Central memory CD4-positive, alpha-beta T cell (primary cell): Measurements from ENCODE around the gene PPM1L.

Experiments used
- DNase-seq: peaks from one replicate; pipeline ENCODE4 v3.0.0; 2022

The PPM1L gene

DNA sequence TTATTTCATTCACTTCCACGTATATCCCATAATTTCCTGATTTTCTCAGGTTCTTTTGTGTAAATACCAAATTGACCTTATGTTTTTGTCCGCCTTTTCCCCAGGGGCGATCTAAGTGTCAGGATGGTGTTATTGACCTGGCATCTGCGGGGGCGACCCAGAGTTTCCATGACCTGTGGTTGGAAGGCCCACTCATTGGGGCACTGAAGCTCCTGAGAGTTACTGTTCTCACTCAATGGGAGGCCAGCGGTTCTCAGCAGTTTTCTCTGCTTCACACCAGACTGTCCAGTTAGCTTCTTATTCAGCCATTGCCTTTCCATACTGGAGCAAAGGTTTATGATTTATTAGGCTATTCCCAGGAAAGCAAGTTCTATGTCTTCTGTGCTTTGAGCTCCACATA is 295.8 kb downstream of the PPM1L start:
- DNase-seq, result no peak

DNA sequence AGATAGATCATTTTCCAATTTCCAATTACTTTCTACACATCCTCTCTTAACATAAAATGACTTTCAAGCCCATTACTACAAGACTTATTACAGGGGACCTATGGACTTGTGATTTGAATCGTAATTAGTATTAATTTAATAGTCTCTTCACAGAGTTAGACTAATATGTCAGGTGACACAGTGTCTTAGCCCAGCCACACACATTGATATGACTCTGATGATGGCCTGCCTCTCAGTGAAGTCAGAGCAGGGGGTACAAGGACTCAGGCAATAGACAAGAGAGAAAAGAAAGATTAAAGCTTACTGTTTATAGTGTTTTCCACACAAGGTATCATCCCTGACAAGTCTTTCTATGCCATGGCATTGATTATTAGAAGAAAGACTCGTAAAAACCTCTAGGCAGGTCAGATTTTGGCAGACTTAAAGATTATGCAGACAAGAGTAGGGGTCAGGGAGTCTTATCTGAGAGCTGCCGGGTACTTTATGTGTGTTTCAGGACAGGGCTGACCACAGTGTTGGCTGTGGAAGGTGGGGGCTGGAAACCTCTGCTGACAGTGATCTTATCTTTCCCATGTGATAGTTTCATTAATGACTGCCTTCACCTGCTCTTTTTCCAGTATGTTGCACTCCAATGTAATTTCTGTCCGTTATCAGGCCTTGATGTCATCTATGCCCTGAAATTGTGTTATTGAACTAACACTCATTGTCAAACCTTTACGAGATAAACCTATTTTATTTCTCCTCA is 299.0 kb downstream of the PPM1L start:
- no peak for DNase-seq

DNA sequence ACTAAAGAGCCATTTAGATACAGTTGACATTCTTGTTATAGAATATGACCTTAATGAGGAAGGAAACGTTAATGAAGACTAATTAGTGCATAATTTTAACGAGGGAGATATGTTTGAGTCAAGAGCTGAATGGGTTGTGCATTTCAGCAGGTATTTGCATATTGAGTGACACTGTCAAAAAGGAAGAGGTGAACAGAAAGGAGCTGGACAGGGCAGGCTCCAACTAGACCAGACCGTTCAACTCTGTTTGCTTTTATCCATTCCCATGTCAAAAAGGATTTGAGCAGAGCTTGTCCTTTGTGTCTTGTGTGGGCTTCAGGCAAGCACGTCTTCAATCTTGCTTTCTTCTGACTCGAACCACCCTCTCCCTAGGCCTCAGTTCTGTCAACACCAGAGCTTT is 308.4 kb downstream of the PPM1L start:
- no peak for DNase-seq

DNA sequence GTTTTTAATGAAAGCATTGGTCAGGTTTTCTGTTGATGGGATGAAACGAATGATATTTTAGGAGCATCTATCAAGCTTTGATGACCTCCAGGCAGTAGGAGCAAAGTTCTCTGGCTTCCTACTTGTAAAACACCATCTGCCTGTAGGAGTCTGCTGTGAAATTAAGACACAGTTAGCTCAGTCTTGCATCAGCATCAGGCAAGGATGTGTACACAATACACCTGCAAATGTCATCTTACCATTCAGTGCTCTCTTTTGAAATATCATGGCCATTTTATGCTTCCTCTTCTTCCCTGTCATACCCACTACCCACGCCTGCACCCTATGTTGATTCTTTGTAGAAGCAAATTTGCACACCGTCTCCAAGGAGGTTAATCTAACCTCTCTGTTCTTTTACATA is 310.9 kb downstream of the PPM1L start:
- no peak for DNase-seq

DNA sequence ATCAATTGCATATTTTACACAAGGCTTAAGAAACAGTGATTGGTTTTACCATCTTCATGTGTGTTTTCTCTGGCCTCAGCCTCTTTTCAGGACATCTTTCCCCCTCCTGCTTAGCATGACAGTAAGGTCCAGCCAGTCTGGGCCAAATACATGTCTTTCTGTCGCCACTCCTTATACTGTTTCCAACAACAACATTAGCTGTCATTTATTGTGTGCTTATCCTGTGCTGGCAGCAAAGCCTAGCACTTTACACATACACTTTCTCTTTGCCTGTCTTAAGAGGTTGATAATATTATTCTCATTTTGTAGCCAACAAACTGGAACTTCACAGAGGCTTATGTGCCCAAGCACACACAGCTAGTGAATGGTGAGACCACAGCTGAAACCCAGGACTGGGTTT is 311.3 kb downstream of the PPM1L start:
- DNase-seq, result no peak

DNA sequence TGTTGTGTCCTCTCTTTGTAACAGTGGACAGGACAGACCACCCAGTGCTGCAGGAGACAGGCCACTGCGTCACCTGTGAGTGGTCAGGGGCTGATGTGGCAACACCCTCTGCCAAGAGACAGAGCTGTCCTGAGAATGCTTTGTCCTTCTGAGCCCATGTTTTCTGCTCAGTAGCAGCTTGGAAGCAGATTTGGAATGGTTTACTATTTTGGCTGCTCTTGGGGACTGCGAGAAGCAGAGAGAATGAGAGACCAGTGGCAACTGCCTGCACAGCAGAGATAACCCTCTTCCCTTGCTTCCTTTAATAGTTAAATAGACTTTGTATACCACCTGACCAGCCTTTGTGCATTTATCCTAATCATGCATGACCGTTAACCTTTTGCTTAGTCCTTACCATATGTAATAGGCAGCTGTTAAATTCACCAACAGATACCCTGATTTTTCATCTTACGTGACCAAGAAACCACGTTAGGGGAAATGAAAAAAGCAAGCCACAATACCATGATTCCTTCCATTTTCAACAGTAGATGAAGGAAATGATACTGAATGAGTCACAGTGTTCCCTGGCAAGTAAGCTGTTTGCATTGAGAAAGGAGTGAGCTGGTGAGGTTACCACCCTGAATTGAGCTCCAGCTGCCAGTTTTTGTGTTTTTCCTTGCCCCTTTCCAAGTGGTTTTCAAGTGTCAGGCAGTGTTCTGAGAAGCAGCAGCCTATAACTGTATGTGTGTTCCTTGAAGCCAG is 313.6 kb downstream of the PPM1L start:
- no peak for DNase-seq

DNA sequence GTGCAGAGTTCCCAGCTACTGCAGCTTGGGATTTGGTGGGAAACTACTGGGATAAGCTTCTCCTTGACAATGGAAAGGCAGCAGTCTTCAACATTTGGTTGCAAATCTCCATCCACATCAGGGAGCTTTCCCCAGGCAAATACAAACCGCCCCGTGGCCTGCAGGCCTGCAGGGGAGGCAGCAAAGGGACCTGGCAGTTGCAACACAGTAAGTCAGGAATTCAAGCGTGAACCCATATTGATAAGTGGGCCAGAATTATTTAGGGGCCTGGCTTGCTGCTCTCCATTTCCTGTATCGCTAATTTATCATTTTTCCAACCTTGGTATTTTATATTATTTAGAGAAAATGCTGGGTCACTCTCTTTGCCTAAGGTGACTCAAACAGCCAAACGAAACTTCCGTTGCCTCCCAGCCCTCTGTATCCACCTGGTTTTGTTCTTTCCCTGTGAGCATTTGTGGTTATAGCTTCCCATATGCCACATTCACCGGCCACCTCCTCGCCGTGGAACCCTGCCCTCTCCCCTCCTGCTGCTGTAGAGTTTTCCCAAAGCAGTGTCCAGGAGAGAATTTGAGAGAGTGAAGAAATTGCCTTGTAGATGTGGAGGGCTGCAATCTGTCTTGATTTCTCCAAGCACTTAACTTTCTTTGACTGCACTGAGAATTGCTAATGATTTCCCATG is 314.4 kb downstream of the PPM1L start:
- DNase-seq, result no peak

DNA sequence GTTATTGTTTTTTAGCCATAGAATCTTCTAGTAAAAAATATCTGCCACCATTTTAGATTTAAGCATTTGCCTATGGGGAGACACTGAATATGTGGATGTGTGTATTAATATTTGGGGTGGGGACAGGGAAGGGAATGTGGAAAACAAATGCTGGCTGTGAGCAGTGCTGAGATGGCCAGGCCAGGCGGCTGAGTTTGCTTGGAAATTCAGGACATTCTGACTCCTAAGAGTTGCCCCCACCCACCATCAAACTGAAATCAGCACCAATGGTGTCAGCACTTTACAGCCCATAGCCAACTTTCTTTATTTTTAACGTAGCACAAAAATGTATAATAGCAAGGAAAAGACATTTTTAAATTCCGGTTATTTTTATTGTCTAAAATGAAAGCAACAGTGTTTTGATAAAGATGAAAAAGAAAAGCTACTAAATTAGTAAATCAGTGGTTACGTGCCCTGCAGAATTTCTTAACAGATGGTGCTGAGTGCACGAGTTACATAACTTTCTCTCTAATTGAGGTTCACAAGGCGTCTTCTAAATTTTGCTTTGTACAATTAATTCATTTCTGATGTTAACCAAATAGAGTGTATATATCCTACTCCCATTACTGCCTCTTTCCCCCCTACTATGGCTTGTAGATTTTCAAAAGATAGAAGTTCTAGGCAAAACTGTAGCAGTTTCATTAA is 315.1 kb downstream of the PPM1L start:
- no peak for DNase-seq

DNA sequence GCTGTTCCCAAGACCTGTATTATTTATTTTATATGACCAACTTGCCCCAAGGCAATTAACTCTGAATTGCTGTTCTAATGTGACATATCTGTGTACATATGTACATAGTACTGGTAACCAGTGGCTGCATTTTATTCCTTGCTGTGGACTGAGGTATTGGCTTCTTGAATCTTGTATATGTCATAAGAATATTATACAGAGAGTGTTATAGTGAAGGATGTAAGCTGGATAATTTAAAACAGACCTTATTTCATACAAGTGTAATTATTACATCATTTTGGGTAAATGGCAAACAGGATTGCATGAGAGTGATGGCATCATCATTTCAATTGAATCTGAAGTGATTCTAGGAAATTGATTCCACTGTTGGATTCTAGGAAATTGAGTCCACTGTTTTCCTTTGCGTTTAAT is 316.2 kb downstream of the PPM1L start:
- DNase-seq, result no peak

DNA sequence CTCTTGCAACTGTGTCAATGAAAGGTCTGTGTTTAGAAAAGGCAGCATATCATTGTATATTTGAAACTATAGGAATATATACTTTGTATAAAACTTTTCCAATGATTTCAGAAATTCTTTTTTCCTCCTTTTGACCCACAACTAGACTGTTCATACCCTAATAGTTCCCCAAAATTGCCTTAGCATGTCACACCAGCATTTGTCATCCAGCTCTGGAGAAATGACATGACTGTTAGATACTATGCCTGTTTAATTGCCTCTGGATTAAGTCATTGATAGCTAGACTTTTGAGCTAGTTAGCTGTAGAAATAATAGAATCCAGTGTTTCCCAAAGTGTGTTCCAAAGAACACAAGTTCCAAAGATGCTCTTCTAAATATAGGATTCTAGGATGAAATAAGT is 316.7 kb downstream of the PPM1L start:
- DNase-seq, result no peak

DNA sequence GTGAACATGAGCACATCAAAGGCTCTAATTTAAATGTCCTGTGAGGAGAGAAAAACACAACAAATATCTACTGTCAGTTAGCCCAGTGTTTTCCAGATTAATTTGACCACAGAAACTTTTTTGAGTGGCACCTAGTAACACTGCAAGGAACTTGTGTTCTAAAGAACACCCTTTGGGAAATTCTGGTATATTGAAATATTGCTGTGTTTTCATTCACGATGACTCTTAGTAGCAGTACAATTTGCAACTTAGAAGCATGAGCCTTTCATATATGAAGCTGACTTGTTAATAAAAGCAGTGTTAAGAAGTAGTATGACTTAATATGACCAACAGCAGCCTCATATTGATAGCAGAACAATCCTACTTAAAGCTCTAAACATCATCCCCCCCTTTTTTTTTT is 317.1 kb downstream of the PPM1L start:
- no peak for DNase-seq

DNA sequence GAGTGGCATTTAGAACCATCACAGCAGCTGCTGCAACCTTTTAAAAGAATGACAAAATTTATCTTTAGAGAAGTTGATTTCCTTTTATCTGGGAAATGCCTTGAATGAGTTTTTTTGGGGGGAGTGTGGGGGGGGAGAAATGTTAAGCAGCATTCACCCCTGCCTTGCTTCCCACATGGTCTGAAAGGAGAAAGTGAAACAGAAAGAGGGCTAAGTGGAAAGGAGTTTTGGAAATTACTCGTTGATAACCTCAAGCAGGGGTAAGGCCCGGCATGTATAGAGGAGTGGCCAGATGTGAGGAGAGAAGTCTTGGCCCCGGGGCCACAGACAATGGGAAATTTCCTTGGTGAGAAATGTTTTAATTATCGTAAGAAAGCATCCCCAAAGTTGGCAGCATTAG is 325.6 kb downstream of the PPM1L start:
- no peak for DNase-seq

DNA sequence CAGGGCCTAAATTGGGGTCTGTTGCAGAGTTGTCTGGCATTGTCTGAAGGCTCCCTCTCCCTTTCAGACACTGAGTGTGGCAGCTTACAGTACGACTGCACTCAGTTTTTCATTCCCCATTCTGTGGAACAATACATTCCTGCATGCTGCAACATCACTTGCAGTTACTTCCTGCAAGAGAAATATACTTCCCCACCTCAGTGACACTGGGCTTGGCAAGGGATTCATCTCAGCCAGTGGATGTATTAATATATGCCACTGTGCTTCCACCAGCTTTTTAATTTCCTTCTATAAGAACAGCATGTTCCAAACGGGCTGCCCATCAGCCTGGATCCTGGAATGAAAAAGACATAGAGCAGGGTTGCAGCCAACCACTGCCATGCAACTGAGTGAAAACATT is 326.0 kb downstream of the PPM1L start:
- no peak for DNase-seq

DNA sequence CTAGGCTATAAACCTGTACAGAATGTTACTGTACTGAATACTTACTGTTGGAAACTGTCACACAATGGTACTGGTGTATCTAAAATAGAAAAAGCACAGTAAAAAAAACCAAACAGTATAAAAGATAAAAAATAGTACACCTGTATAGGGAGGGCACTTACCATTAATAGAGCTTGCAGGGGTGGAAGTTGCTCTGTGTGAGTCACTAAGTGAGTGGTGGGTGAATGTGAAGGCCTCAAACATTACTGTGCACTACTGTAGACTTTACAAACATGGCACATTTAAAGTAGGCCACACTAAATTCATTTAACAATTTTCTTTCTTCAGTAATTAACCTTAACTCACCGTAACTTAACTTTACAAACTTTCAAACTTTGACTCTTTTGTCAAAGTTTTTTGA is 327.1 kb downstream of the PPM1L start:
- no peak for DNase-seq

DNA sequence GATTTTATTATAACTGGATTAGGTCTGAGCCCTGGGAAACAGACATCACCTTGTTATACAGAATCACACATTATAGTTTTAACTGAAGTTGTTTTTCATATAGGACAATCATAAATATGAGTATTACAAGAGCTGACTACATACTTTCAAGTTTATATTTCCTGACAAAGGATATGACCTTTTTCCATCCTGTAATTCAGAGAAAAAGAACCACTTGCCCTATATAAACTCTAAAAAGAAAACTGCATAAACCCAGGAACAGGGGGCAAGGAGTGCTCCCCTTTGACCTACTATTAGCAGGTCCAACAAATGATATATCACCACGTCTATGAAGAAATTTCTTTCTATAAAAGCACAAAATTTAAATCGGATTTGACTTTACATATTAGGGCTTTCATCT is 328.2 kb downstream of the PPM1L start:
- DNase-seq, result no peak

DNA sequence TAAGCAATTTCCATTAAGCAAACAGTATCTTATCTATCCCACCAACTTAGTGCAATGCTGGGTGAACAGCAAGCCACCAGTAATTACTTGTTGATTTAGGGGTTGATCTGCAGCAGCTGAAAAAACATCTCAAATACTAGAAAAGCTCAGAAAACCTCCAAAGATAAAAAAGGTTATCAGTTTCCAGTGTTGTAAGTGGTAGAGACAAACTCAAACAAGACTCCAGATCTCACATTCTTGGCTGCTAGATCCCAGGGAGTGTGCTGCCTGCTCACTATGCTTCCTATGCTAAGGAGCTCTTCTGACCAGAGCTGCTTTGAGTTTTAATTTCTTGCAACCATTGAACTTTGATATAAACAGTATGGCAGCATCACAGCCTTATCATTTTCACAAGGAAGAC is 337.9 kb downstream of the PPM1L start:
- DNase-seq, result no peak

DNA sequence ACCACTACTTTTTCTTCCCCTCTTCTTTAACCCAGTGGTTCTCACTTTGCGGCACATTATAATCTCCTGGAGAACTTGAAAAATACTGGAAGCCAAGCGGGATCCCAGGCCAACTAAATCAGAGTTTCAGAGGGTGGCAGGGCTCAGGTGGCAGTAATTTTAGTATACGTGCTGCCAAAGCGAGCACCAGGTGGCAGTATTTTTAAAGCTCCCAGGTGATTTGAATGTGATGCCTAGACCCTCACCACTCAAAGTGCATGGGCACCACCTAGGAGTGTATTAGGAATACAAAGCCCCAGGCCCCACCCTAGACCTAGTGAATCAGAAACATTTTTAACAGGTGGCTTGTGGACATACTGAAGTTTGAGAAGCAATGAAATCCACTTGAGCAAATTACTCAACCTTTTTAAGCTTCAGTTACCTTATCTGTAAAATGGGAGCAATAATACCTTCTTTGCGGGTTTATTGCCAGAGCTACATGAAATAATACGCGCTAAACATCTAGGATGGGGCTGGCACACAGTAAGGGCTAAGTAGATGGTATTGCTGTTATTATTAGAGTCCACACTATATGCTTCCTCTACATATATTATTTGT is 340.8 kb downstream of the PPM1L start:
- DNase-seq, result no peak

DNA sequence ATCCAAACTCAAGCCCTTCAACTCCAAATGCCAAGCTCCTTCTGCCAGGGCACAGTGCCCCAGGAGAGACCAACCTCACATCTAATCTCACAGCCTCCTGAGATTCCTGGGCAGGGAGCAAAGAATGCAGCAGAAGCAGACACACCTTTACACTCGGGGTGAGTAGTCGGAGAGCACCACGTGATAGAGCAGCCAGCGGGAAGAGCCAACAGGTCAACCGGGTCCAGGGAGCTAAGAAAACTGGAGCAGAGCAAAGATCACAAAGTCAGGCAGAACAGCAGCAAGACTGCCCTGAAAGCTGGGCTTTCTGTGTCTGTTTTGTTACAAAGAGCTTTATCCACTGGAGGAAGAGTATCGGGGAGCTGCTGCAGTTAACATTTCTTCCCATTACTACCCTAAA is 345.0 kb downstream of the PPM1L start:
- no peak for DNase-seq

DNA sequence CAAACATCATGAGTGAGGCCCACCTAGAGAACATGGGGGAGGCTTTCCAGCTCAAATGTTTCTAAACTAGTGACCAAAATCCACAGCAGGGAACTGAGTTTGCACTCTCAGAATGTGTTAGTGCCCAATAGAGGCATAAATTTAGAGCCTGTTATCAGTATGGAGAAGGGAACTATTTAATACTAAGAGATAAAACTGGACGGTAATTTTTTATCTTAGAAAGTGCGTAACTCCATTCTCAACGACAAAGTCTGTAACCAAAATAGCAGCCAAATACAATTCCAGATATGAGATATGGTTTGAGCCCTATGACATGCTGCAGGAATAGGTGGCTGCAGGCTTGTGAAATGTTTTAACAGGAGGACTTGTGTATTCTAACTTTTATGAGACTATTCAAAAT is 345.6 kb downstream of the PPM1L start:
- no peak for DNase-seq

DNA sequence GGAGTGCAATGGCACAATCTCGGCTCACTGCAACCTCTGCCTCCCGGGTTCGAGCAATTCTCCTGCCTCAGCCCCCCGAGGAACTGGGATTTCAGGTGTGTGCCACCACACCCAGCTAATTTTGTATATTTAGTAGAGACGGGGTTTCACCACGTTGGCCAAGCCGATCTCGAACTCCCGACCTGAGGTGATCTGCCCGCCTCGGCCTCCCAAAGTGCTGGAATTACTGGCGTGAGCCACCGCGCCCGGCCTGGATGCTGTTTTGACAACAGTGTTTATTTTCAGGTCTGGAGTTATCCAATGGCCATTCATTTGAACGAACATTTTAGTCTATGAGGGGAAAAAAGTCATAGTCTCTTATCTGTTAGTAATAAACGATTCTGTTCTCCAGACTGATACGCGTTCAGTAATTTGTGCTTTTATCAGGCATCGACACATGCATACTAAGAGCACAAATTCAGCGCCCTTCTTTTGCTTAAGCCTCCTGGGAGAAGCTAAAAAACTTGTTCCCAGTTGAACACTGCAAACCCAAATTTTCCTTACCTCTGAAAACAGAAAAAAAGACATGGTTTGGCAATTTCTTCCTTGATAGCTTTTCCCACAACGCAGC is 347.9 kb downstream of the PPM1L start:
- DNase-seq, result no peak

DNA sequence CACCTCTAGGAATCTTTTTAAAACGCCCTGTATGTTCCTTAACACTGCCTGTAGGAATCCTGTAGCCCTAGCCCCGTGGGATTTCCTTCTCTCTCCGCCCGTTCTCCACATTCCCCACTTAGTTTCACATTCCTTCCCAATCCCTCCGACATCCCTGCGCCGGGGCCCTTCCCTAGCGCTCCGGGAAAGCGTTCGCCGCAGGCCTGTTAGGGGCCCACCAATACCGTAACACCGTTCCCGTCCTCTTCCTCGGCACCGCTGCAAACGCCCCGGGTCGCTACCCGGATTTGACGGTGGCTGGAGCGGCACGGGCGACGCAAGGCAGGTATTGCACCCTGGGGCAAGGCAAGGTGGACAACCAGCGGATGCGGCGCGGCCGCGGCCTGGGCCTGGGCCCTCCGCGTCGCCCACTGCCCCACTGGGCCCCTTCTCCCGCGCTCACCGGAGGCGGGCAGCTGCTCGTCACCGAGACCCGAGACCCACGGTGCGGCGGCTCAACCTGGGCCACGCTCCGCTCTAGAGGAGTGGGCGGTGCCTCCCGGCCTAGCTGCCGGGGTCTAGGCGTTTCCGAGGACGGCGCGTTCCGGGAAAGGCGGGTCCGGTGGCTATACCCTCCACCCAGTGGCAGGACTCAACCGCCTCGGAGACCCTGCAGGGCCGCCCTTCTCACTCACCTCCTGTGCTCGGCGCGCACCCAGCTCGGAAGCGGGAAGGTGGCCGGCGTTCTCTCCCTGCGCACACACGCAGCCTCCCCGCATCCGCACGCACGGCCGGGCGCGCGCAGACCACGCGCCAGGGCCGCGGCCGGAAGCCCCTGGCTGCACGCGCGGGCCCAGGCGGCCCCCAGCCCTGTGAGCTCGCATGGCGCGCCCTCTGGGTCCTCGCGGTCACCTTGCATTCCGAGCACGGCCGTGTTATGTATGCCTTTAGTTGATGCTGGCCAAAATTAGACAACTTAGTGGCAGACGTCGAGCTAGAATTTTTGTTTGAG is 348.8 kb downstream of the PPM1L start, which contains the start of gene B3GALNT1:
Gene B3GALNT1, minus strand, starts transcription at position 789 of the 991 bp plus-strand sequence. CDS start 18,595 bp downstream, outside the sequence.
- no peak for DNase-seq
